ENCODE results near the gene ESPN. TPM values are rescaled to one million over a fixed set of nuclear protein-coding genes. Genes with fewer than 3 reads are reported as not detected.

The ESPN gene
- 0.05 TPM in 1 of 2 replicates, not detected in the other for total RNA-seq

DNA sequence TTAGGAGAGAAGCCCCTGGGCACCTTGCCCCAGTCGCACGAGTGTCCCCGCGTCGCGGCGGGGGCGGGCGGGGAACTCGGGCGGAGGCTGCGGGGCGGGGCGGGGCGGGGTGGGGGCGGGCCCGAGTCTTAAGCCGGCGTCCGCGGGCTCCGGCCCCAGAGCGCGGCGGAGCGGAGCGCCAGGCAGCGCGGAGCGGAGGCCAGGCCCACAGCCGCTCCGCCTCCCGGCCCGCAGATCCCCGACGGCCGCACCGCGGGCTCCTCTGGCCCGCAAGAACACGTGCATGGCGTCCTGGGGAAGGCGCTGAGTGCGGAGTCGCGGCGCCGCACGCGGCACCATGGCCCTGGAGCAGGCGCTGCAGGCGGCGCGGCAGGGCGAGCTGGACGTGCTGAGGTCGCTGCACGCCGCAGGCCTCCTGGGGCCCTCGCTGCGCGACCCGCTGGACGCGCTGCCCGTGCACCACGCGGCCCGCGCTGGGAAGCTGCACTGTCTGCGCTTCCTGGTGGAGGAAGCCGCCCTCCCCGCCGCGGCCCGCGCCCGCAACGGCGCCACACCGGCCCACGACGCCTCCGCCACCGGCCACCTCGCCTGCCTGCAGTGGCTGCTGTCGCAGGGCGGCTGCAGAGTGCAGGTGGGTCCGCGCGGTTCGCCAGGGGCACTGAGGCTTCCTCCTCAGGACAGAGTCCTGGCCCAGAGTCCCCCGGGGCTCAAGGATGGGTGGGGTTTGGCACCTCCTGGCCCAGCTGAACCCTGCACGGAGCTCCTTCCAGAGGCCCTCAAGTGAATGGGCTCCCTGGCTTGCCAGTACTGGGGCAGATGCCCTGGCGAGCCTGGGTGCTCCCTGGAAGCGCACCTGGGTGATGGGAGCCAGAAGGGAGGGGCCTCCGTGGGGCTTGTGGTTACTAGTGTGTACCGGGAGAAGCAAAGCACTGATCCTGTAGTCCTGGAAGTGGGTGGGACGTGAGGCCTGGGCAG lies at the start of gene ESPN:
Gene ESPN, plus strand, starts transcription at position 158 of the 975 bp plus-strand sequence. Its CDS starts 180 bp downstream, at position 338.

DNA sequence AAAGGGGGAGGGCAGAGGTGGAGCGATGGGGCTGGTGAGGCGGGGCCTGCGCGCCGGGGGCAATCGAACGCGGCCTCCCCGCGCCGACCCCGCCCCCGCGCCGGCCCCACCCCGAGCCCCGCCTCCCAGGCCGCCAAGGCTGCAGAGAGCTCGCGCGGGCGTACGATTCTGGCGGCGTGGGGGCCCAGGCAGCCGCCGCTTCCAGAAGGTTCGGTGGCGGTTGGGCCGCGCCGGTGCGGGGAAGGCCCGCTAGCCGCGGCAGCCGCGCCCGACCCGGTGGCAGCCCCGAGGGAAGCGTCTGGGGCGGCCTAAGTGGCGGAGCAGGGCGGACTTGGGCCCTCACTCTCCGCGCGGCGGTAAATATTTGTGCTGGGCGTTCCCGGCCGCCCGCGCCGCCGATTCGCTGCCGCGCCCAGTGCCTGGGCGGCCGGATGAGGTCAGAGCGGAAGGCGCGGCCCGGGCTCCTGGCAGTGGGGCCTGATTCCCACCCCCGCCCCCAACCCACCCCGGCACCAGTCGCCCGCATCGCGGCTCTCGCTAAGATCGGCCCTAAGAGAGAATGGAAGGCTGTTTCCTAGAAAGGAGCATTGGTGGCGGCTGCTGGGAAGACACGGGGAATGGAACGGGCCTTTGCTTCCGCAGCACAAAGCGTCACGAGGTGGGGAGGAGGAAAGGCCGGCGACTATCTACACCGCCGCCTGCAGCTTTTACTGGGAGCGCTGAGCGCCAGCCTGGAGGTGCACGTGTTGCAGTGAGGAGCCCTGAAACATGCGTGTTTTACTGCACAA lies 31.0 kb upstream of the ESPN start, which contains the start of gene ACOT7:
Gene ACOT7, minus strand, starts transcription at position 368 of the 788 bp plus-strand sequence. CDS start 368 bp downstream, outside the sequence.

DNA sequence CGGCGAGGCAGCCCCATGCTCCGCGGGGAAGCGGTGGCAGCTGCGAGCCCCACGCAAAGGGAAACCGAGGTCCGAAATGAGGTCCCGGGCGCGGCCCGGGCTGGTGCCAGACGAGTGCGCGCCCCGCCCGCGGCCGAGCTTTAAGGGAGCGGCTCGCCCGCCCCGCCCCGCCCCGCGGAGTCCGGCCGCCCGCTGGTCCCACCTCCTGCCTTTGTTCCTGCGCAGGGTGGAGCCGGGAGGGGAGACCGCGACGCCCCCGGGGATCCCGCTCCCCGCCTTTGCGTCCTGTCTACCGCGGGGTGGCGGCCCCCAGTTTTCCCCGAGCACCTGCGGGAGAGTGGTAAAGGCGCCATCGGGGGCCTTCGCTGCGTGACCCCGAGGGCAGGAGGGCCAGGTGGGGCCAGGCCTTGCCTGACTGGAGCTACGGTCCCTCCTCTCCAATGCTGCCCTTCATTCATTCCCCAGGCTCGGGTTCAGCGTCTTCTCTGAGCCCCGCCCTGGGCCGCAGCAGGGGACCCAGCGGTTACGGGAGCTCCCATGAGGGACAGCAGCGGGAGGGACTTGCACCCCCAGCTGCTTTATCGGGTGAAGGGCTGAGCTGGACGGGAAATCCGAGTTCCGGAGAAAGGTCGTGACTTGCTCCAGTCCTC lies 4.6 kb upstream of the ESPN start, which contains the start of gene HES2:
Gene HES2, minus strand, starts transcription at position 116 of the 650 bp plus-strand sequence. Its CDS starts 99 bp downstream, at position 17.

GRCh38 chr1:6466023-6466422 lies 41.4 kb downstream of the ESPN start, which contains the start of gene TNFRSF25:
TNFRSF25 (minus strand) TSS chr1:6466173; CDS start chr1:6466107, 66 bp downstream.

DNA sequence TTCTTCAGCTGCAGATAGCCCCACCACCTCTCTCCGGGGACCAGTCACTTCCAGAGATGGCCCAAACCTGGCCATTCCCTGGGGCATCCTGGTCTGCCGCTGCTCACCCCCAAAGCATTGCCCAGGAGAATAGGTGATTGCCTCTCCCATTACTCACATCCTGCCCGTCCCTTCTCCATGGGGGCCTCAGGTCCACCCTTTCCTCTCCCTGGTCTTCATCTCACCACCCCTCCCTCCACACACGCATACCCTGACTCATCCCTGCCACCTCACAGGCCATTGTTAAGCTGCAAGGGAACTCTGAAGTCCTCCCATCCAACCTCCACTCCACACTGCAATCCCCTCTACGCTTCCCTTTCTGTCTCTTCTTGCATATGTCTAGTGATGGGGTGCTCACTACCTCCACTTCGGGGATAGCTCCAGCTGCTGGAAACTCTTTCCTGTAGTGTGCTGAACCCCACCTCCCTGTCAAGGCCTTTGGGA lies 66.9 kb downstream of the ESPN start, which contains the start of gene PLEKHG5:
Gene PLEKHG5, minus strand, starts transcription at position 188 of the 483 bp plus-strand sequence. CDS start 14,096 bp downstream, outside the sequence.

Other genes starting within 250 kb of the ESPN start
- under 0.01 and 0.18 TPM in 2 replicates for gene CHD5, start 244.5 kb upstream of the ESPN start, total RNA-seq
- gene RPL22, start 225.2 kb upstream of the ESPN start, total RNA-seq, result 111 and 124 TPM in 2 replicates
- gene RNF207, start 218.7 kb upstream of the ESPN start, total RNA-seq, result 56.1 and 57.0 TPM in 2 replicates
- 87.3 and 95.2 TPM in 2 replicates for gene ICMT, start 188.8 kb upstream of the ESPN start, total RNA-seq
- not detected in 2 replicates for gene HES3, start 180.6 kb upstream of the ESPN start, total RNA-seq
- 7.1 and 7.5 TPM in 2 replicates for gene GPR153, start 163.7 kb upstream of the ESPN start, total RNA-seq
- gene ACOT7, start 31.0 kb upstream of the ESPN start, total RNA-seq, result 26.1 and 50.6 TPM in 2 replicates
- gene HES2, start 4.9 kb upstream of the ESPN start, total RNA-seq, result 0.37 TPM in 1 of 2 replicates, not detected in the other
- 4.2 and 13.4 TPM in 2 replicates for gene TNFRSF25, start 41.4 kb downstream of the ESPN start, total RNA-seq
- 11.3 and 32.3 TPM in 2 replicates for gene PLEKHG5, start 66.9 kb downstream of the ESPN start, total RNA-seq
- gene NOL9, start 129.7 kb downstream of the ESPN start, total RNA-seq, result 20.8 and 30.5 TPM in 2 replicates
- not detected in 2 replicates for gene TAS1R1, start 130.5 kb downstream of the ESPN start, total RNA-seq
- 12.1 and 16.0 TPM in 2 replicates for gene ZBTB48, start 155.2 kb downstream of the ESPN start, total RNA-seq
- 29.1 and 61.5 TPM in 2 replicates for gene KLHL21, start 178.1 kb downstream of the ESPN start, total RNA-seq
- gene PHF13, start 189.0 kb downstream of the ESPN start, total RNA-seq, result 13.7 and 19.3 TPM in 2 replicates
- gene THAP3, start 200.1 kb downstream of the ESPN start, total RNA-seq, result 13.7 and 19.6 TPM in 2 replicates